ENCODE measurements around the gene LRRC38.

Gene LRRC38

GRCh38 chr1:13549021-13549420 is 35.2 kb upstream of the LRRC38 start:
- no peak for TF ChIP-seq CTCF (IDR thresholded peaks at IDR 0.05; ENCODE audit: control extremely low read depth, extremely low read depth, low read depth, missing control alignments)
- POLR2A ChIA-PET = no interaction called here
- CTCF ChIA-PET = no interaction called here
- no peak for DNase-seq (ENCODE audit: extremely low spot score)

- no peak for TF ChIP-seq CTCF (IDR thresholded peaks at IDR 0.05; ENCODE audit: control extremely low read depth, extremely low read depth, low read depth, missing control alignments)
- ChIA-PET POLR2A (no interaction called here), CTCF (no interaction called here)
- DNase-seq (ENCODE audit: extremely low spot score) = no peak
Measured at GRCh38 chr1:13548281-13548680, 34.5 kb upstream of the LRRC38 start.

- CTCF ChIA-PET = no interaction called here
- POLR2A ChIA-PET = no interaction called here
- no peak for DNase-seq (ENCODE audit: extremely low spot score)
- no peak for TF ChIP-seq CTCF (IDR thresholded peaks at IDR 0.05; ENCODE audit: control extremely low read depth, extremely low read depth, low read depth, missing control alignments)
Measured at GRCh38 chr1:13546791-13547190, 33.0 kb upstream of the LRRC38 start.

GRCh38 chr1:13544221-13544556 is 30.4 kb upstream of the LRRC38 start:
- no peak for TF ChIP-seq CTCF (IDR thresholded peaks at IDR 0.05; ENCODE audit: control extremely low read depth, extremely low read depth, low read depth, missing control alignments)
- POLR2A ChIA-PET = no interaction called here

GRCh38 chr1:13543451-13544220 is 29.8 kb upstream of the LRRC38 start:
- DNase-seq (ENCODE audit: extremely low spot score) = no peak
- CTCF ChIA-PET = no interaction called here
- POLR2A ChIA-PET = no interaction called here
- TF ChIP-seq CTCF (IDR thresholded peaks at IDR 0.05; ENCODE audit: control extremely low read depth, extremely low read depth, low read depth, missing control alignments) = no peak

More at GRCh38 chr1:13544221-13544556, 30.4 kb upstream of the LRRC38 start:
- DNase-seq (ENCODE audit: extremely low spot score) = no peak
- CTCF ChIA-PET = interaction anchor here (1.1 kb wide), 1 partner anchor 113 kb away, joined by 3 read pairs; no protein-coding TSS in a partner anchor

GRCh38 chr1:13541435-13542215 is 27.8 kb upstream of the LRRC38 start:
- no peak for TF ChIP-seq CTCF (IDR thresholded peaks at IDR 0.05; ENCODE audit: control extremely low read depth, extremely low read depth, low read depth, missing control alignments)
- ChIA-PET POLR2A (no interaction called here), CTCF (no interaction called here)
- no peak for DNase-seq (ENCODE audit: extremely low spot score)
